ENCODE results near the gene TTC7B.
"Not testable (repeated sequence)": the region's sequence is repeated elsewhere in the genome, so short reads cannot be mapped to it uniquely, and the experiment has no call there.

The TTC7B gene

GRCh38 chr14:90525353-90526028, 290.7 kb downstream of the TTC7B start:
- DNase-seq (ENCODE audit: low read depth): not testable (repeated sequence)

GRCh38 chr14:90523961-90524875, 292.0 kb downstream of the TTC7B start:
- no peak for DNase-seq (ENCODE audit: low read depth)

DNA sequence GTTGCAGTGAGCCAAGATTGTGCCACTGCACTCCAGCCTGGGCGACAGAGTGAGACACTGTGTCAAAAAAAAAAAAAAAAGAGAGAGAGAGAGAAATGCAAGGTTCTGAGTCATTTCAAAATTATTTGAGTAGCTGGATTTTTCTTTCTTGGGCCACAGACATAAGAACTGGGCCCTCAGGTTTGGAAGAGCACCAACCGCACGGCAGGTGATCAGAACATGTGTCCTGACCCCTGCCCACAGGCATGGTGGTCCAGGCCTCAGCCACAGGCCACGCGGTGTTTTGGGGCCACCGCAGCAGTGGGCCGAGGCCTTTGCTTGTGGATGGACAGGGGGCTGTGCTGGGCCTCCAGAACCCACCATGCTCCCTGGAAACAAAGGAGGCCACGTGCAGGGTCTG, 292.7 kb downstream of the TTC7B start:
- DNase-seq (ENCODE audit: low read depth): no peak

GRCh38 chr14:90522571-90523191, 293.5 kb downstream of the TTC7B start:
- DNase-seq (ENCODE audit: low read depth): no peak

GRCh38 chr14:90521930-90522483, 294.2 kb downstream of the TTC7B start:
- no peak for DNase-seq (ENCODE audit: low read depth)

DNA sequence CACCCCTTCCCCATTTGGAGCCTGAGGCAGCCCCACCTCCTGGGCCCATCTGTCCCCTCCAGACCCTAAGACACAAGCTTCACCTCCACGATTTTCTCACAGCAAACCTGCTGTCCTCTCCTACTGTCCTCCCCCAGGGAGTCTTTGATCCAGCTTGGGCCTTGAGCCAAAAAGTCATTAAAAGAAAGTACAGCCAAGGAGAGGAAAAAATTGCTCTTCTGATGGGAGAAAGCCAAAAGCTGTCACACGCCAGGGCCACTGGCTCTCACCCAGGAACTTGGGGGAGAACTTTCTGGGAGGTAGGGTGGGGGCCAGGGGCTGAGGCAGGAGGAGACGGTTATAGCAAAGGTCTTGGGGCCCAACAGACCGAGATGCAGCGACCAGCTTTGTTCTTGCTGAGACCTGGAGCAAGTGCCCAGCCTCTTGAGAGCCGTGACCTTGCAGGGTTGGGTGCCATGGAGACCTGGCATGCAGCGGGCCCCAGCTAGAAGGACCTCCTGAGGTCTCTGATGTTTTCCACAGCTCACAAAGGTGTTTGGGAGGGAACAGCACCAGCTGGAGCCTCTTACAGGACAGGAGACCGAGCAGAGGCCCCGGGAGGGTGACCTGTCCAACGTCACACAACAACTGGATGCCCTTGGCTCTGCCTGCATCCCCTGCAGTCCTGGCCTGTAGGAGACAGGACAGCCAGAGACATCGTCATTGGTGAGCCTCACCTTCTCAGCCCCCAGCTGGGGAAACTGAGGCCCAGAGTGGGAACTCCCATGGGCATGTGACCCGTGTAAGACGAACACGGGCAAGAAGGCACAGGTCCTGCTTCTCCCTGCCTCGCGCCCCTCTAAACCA, 294.9 kb downstream of the TTC7B start:
- no peak for DNase-seq (ENCODE audit: low read depth)

DNA sequence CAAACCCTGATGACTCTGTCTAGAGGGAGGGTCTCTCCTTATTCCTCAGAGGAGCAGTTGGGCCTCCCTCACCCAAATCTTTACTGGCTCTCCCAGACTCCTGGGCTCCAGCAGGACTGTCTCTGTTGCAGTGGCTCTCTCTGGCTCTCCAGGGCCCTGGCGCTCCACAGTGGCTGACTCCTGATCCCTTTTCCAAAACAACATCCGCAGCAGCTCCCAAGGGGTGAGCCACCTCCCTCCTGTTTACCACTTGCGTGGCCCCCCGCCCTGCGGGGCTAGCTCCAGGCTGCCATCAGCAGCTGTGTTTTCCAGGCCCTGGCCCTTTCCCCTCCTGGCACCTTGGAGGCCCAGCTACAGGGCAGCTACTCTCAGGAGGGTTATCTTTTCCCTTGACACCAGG, 295.9 kb downstream of the TTC7B start:
- no peak for DNase-seq (ENCODE audit: low read depth)

DNA sequence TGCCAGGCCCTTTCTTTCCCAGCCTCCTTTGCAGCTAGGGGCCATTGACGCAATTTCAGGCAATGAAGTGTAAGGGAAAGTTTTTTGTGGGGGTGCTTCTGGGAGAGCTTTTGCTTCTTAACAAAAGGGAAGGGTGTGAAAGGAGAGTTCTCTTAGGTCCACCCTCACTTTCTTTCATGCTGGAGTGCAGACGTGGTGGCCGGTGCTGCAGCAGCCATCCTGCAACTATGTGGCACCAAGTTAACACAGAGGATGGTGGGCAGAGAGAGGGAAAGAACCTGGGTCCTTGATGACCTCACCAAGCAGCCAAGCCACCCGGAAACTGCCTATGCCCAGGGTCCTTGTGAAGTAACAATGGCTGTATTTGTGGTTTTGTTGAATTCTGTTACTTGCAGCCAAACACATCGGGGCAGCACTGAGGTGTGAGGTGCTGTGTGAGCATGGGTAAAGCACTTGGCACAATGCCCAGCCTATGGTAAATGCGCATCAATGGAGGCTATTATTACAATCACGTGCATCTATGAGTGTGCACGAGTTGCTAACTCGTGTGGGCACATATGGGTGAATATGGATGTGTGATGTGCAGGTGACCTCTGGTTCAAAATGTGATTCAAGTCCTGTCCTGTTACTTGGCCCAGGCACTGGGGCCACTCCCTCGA, 296.8 kb downstream of the TTC7B start:
- no peak for DNase-seq (ENCODE audit: low read depth)

- no peak for DNase-seq (ENCODE audit: low read depth)
Observed at GRCh38 chr14:90518941-90519256, 297.3 kb downstream of the TTC7B start.

DNA sequence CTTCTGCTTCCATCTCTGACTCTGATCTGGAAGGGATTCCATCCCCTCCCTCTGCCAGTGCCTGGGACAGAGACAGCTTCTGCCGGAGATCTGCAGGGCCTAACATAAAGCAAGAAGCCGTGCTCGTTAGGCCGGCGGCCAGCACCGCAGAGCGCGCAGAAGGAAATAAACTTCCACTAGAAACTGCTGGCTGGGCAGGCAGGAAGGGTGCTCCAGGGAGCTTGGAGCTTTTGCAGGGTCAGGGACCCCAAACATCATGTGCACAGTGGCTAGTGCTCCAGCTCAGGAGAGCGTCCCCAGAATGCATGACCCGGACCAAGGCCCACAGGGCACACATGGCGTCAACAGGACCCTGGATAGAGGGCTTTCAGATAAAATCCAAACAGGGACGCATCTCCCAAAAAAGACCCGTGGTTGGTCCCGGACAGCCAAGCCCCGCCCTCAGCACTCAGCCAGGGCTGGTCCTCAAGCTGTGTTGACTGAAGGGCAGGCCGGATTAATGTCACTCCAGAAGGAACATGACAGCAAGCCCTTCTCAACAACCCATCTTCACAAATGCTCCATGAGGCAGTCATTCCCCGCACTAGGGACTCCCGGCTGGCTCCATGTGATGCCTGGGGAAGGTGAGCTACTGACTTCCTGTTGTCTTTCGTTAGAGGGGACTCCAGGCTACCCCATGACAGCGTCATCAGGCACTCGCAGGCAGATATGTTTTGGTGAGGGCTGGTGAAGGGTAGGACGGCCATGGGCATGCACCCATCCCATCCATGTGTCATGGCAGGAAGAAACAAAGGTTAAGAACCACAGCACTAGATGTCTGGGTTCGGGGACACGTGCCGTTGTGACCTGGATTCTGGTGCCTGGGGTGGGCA, 297.9 kb downstream of the TTC7B start:
- no peak for DNase-seq (ENCODE audit: low read depth)

DNA sequence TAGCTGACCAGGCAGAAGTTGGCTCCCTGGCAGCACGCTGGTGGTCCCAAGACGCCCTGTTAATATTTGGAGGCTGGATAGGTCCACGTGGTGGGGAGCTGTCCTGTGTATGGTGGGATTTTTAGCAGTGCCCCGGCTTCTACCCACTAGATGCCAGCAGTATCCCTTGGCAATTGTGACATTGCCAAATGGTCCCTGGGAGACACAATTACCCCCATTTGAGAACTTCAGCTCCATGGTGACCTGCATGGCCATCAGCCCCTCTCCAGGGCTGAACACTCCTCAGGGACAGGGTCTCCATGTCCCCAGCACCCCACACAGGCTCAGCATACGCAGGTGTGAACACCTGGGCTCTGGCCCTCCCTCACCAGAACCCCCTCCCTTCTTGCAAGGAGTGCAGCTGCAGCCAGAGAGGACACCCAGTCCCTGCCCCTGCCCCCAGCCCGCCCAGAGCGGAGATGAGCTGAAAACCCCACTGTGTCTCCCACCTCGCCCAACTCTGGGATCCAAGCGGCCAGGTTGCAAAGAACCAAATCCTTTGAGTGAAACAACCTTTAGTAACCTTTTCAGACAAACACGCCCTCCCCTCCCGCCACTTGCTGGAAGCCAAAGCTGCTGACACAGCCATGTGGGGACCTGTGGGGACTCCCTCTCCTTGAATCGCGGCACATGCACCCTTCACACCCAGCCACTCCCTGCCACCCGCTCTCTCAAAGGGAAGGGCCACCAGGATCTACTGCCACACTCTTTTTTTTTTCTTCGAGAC, 299.0 kb downstream of the TTC7B start:
- no peak for DNase-seq (ENCODE audit: low read depth)

- no peak for DNase-seq (ENCODE audit: low read depth)
Observed at GRCh38 chr14:90514566-90514965, 301.7 kb downstream of the TTC7B start.

DNA sequence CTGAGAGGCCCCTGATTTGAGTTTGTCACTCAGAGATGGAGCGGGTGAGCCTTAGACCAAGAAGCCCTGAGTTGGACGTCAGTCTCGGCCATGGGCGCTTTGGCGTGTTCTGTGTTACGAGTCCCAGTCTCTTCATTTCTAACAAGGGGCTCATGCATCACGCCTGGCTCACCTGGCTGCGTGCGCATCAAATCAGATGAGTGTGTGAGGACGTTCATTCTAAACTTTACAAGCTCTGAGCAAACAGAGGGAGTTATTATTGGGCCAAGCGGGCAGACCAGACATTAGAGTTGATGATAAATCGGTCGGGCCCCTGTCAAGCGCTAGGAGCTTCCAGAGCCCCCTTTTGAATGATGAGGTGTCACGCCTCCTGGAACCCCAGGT, 302.2 kb downstream of the TTC7B start:
- DNase-seq (ENCODE audit: low read depth): no peak

GRCh38 chr14:90513161-90514014, 302.8 kb downstream of the TTC7B start:
- DNase-seq (ENCODE audit: low read depth): no peak

GRCh38 chr14:90512329-90512991, 303.8 kb downstream of the TTC7B start:
- DNase-seq (ENCODE audit: low read depth): no peak

- DNase-seq (ENCODE audit: low read depth): no peak
Observed at GRCh38 chr14:90511795-90512328, 304.4 kb downstream of the TTC7B start.

DNA sequence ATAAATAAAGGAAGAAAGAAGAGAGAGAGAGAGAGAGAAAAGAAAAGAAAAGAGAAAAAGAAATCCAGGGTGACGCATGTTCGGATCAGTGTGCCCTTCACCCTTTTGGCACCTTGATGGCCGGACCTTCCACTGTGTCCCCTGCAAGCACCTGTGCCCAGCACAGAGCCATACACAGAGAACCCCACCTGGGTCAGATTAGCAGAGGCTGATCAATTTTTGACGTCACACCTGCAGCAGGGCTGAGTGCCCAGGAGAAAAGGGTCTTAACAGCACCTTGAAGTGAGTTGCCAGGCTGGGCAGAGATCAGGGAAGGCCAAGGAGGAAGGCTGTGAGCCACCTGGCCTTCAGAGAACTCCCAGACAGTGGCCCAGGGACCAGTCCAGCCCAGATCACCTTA, 305.0 kb downstream of the TTC7B start:
- no peak for DNase-seq (ENCODE audit: low read depth)

- DNase-seq (ENCODE audit: low read depth): no peak
Observed at GRCh38 chr14:90510159-90510558, 306.1 kb downstream of the TTC7B start.
